Brain microvascular endothelial cell (primary cell): ENCODE data around the gene TESPA1.

Source experiments
- DNase-seq: peaks from one replicate; pipeline ENCODE4 v3.0.0-alpha.2; 2020
- H3K27ac ChIP-seq: fragments of 250-450 bp; sonication (Bioruptor Pico); 2 replicates; pipeline ENCODE4 v1.5.1; 2020; ENCODE audit warnings: mild to moderate bottlenecking, moderate library complexity
- H3K27me3 ChIP-seq: fragments of 250-450 bp; sonication (Bioruptor Pico); replicated peaks from 2 replicates; pipeline ENCODE4 v1.5.1; 2020; ENCODE audit warnings: mild to moderate bottlenecking
- H3K36me3 ChIP-seq: fragments of 250-450 bp; sonication (Bioruptor Pico); replicated peaks from 2 replicates; pipeline ENCODE4 v1.5.1; 2020; ENCODE audit warnings: mild to moderate bottlenecking
- H3K4me3 ChIP-seq: 2 replicates; pipeline ENCODE4 v1.5.1; 2011; ENCODE audit warnings: low read depth, mild to moderate bottlenecking, control low read depth, low read length, moderate library complexity
- CTCF ChIP-seq: IDR thresholded peaks from 2 replicates; pipeline ENCODE4 v1.5.1; 2011; ENCODE audit warnings: low read depth, mild to moderate bottlenecking, moderate library complexity, low read length, control low read depth, inconsistent platforms; ENCODE audit errors: missing control alignments
- in situ Hi-C: cut with HindIII; loops from 2 replicates; pipeline ENCODE4 v1.10.0; 2017; ENCODE audit warnings: low sequenced_read_pairs, low pct_ligation_motif_present

TESPA1 gene

GRCh38 chr12:54984658-54985376, at the start of gene TESPA1:
TESPA1 (minus strand) TSS chr12:54984762; CDS start chr12:54974562, 10,200 bp downstream.
- no peak for DNase-seq
- in situ Hi-C loops, result no loop called here
- TF ChIP-seq CTCF, result no peak
- Histone ChIP-seq H3K4me3 (no peak within 1 kb of the TSS), H3K27ac (no peak within 1 kb of the TSS), H3K27me3 (no peaks in the 10 kb centered on the region), H3K36me3 (no peaks in the 10 kb centered on the region)

GRCh38 chr12:55034218-55034617, 49.7 kb upstream of the TESPA1 start:
- in situ Hi-C loops, result no loop called here
- H3K27me3 ChIP-seq, result no peaks in the 10 kb centered on the region
- no peak for TF ChIP-seq CTCF
- H3K27ac ChIP-seq, result no peak overlapping the region
- DNase-seq, result no peak
- H3K36me3 ChIP-seq, result no peaks in the 10 kb centered on the region
- no peak overlapping the region for H3K4me3 ChIP-seq

GRCh38 chr12:55025508-55025907, 40.9 kb upstream of the TESPA1 start:
- TF ChIP-seq CTCF, result no peak
- in situ Hi-C loops, result no loop called here
- no peak overlapping the region for H3K4me3 ChIP-seq
- no peaks in the 10 kb centered on the region for H3K36me3 ChIP-seq
- no peaks in the 10 kb centered on the region for H3K27me3 ChIP-seq
- DNase-seq, result no peak
- H3K27ac ChIP-seq, result no peak overlapping the region

GRCh38 chr12:55024575-55024974, 40.0 kb upstream of the TESPA1 start:
- TF ChIP-seq CTCF, result no peak
- H3K4me3 ChIP-seq, result no peak overlapping the region
- in situ Hi-C loops, result no loop called here
- no peaks in the 10 kb centered on the region for H3K27me3 ChIP-seq
- no peak overlapping the region for H3K27ac ChIP-seq
- no peaks in the 10 kb centered on the region for H3K36me3 ChIP-seq
- no peak for DNase-seq

GRCh38 chr12:55019784-55020183, 35.2 kb upstream of the TESPA1 start, which contains the start of gene NEUROD4:
NEUROD4 (plus strand) TSS chr12:55019974; CDS start chr12:55026440, 6,466 bp downstream.
- in situ Hi-C loops, result no loop called here
- DNase-seq, result peak; percentile 71
- Histone ChIP-seq H3K27me3 (no peaks in the 10 kb centered on the region), H3K27ac (no peak within 1 kb of the TSS), H3K4me3 (no peak within 1 kb of the TSS), H3K36me3 (no peaks in the 10 kb centered on the region)
- no peak for TF ChIP-seq CTCF
